ENCODE measurements around the gene STX11.
"Not testable (repeated sequence)": the region's sequence is repeated elsewhere in the genome, so short reads cannot be mapped to it uniquely, and the experiment has no call there.

Gene STX11

DNA sequence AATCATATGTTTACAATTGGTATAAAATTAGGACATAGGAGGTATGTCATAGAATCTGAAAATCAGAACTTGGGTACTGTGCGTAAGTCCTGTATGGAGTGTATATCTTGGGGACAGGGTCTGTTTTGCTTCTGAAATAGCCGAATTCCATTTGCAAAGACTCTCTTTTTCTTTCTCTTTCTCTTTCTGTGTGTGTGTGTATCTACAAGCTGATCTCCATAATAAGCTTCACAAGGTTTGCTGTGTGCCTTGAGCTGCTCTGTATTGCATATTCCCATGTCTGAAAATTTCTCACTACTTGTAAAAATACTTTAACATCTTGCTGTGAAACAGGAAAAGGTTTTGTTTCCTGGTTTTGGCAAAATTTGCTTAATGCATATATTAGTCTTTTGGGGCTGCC lies 29.5 kb downstream of the STX11 start:
- H3K4me2 ChIP-seq = no peak overlapping the region

DNA sequence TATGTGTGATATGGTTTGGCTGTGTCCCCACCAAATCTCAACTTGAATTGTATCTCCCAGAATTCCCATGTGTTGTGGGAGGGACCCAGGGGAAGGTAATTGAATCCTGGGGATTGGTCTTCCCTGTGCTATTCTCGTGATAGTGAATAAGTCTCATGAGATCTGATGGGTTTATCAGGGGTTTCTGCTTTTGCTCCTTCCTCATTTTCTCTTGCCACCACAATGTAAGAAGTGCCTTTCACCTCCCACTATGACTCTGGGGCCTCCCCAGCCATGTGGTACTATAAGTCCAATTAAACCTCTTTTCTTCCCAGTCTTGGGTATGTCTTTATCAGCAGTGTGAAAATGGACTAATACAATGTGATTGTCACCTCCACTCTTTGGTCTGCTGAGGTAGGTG lies 30.0 kb downstream of the STX11 start:
- H3K27ac ChIP-seq; H3K27me3 ChIP-seq (ENCODE audit: insufficient read depth, low read depth); H3K4me1 ChIP-seq (ENCODE audit: low read depth, poor library complexity, severe bottlenecking): not testable (repeated sequence)

More for the DNA sequence above, 29.5 kb downstream of the STX11 start:
- Histone ChIP-seq H3K4me1 (ENCODE audit: low read depth, poor library complexity, severe bottlenecking) (peaks cover 8% of the 10 kb centered on the region), H3K9ac (no peak overlapping the region), H4K20me1 (ENCODE audit: insufficient read depth) (no peaks in the 10 kb centered on the region), H3K79me2 (ENCODE audit: insufficient read depth, low read depth) (no peaks in the 10 kb centered on the region), H2AFZ (ENCODE audit: low read depth) (no peak overlapping the region), H3K27me3 (ENCODE audit: insufficient read depth, low read depth) (no peaks in the 10 kb centered on the region), H3K4me3 (IDR thresholded peaks at IDR 0.05; ENCODE audit: insufficient read depth, low read depth, low read length) (no peak overlapping the region), H3K27ac (no peak overlapping the region), H3K36me3 (ENCODE audit: insufficient read depth) (no peaks in the 10 kb centered on the region)
- TF ChIP-seq CTCF (conservative IDR thresholded peaks at IDR 0.05; ENCODE audit: low read depth, low read length) = no peak

DNA sequence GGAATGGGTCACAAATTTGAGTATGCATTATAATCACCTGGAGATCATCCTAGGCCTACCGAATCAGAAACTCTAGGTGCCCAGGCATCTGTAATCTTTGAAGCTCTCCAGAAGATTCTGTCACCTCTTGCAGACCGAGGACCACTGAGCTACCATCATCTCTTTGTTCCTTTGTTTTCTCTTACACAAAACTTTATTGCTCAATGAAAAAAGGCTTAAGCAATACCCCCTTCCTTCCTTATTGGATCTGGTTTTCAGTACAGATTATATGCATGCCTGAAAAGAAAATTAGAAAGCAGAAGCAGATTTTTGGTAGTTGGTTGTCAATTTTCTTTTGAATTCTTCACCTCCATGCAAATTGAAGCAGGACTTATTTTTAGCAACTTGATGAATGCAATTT lies 31.3 kb downstream of the STX11 start:
- Histone ChIP-seq H2AFZ (ENCODE audit: low read depth) (no peak overlapping the region), H3K79me2 (ENCODE audit: insufficient read depth, low read depth) (no peaks in the 10 kb centered on the region)

More for the DNA sequence above, 30.0 kb downstream of the STX11 start:
- H3K36me3 ChIP-seq (ENCODE audit: insufficient read depth); H2AFZ ChIP-seq (ENCODE audit: low read depth); H3K9ac ChIP-seq; H3K4me2 ChIP-seq; H3K79me2 ChIP-seq (ENCODE audit: insufficient read depth, low read depth); H3K4me3 ChIP-seq (IDR thresholded peaks at IDR 0.05; ENCODE audit: insufficient read depth, low read depth, low read length); H4K20me1 ChIP-seq (ENCODE audit: insufficient read depth): not testable (repeated sequence)

DNA sequence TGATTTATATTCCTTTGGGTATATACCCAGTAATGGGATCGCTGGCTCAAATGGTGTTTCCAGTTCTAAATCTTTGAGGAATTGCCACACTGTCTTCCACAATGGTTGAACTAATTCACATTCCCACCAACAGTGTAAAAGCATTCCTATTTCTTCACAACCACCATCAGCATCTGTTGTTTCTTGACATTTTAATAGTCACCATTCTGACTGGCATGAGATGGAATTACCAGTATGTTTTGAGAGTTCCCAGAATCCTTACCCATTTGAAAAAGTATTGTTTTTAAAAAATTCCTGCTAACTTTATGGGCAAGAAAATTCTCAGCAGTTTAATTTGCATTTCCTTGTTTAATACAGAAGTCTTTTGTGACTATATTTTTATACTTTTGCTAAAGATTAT lies 33.9 kb downstream of the STX11 start:
- H3K9ac ChIP-seq; H3K36me3 ChIP-seq (ENCODE audit: insufficient read depth); H3K27ac ChIP-seq; H3K79me2 ChIP-seq (ENCODE audit: insufficient read depth, low read depth); H4K20me1 ChIP-seq (ENCODE audit: insufficient read depth); H3K4me1 ChIP-seq (ENCODE audit: low read depth, poor library complexity, severe bottlenecking); H2AFZ ChIP-seq (ENCODE audit: low read depth); H3K4me3 ChIP-seq (IDR thresholded peaks at IDR 0.05; ENCODE audit: insufficient read depth, low read depth, low read length); H3K4me2 ChIP-seq; H3K27me3 ChIP-seq (ENCODE audit: insufficient read depth, low read depth): not testable (repeated sequence)

More for the DNA sequence above, 31.3 kb downstream of the STX11 start:
- no peaks in the 10 kb centered on the region for H3K27me3 ChIP-seq (ENCODE audit: insufficient read depth, low read depth)
- no peak overlapping the region for H3K4me3 ChIP-seq (IDR thresholded peaks at IDR 0.05; ENCODE audit: insufficient read depth, low read depth, low read length)
- no peak overlapping the region for H3K9ac ChIP-seq
- H3K36me3 ChIP-seq (ENCODE audit: insufficient read depth) = no peaks in the 10 kb centered on the region
- TF ChIP-seq CTCF (conservative IDR thresholded peaks at IDR 0.05; ENCODE audit: low read depth, low read length) = no peak
- no peaks in the 10 kb centered on the region for H4K20me1 ChIP-seq (ENCODE audit: insufficient read depth)
- peaks cover 8% of the 10 kb centered on the region for H3K4me1 ChIP-seq (ENCODE audit: low read depth, poor library complexity, severe bottlenecking)
- H3K4me2 ChIP-seq = no peak overlapping the region
- H3K27ac ChIP-seq = no peak overlapping the region

DNA sequence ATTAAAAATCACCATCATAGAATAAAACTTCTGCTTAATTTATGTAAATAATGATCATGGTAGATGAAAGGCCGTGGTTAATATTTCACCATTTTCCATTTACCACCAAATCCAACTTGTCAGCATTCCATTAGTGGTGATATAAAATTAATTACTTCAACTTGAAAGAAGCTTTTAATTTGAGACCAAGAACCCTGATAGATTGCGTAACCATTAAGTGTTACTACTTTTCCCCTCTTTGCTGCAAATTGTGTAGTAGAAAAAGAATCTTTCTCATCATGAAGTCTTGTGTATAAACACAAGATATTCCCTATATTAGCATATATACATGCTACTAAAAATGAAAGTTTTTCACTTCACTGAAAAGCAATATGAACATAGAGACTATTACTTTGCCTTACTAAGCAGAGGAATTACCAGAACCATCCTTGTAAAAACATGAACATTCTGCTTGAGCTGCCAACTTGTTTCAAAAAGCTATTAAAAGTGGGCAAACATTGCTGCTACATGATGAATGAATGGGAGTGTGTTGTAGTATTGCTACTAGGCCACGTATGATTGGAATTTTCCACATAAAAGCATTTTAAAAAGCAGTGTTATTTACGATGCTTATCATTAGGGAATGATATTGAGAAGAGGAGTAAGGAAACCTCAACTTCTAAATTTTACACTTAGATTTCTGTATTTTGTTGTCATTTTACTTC lies 35.0 kb downstream of the STX11 start:
- Histone ChIP-seq H3K27ac (no peak overlapping the region), H3K4me1 (ENCODE audit: low read depth, poor library complexity, severe bottlenecking) (peaks cover 8% of the 10 kb centered on the region), H3K79me2 (ENCODE audit: insufficient read depth, low read depth) (no peaks in the 10 kb centered on the region), H3K27me3 (ENCODE audit: insufficient read depth, low read depth) (no peaks in the 10 kb centered on the region), H3K4me2 (no peak overlapping the region), H2AFZ (ENCODE audit: low read depth) (no peak overlapping the region), H3K4me3 (IDR thresholded peaks at IDR 0.05; ENCODE audit: insufficient read depth, low read depth, low read length) (no peak overlapping the region), H4K20me1 (ENCODE audit: insufficient read depth) (no peaks in the 10 kb centered on the region), H3K36me3 (ENCODE audit: insufficient read depth) (no peaks in the 10 kb centered on the region), H3K9ac (no peak overlapping the region)
- no peak for TF ChIP-seq CTCF (conservative IDR thresholded peaks at IDR 0.05; ENCODE audit: low read depth, low read length)
